ENCODE results near the gene TK2.
"Not testable (repeated sequence)": the region's sequence is repeated elsewhere in the genome, so short reads cannot be mapped to it uniquely, and the experiment has no call there.

GRCh38 chr16:66465946-66466345 is 84.0 kb downstream of the TK2 start:
- TF ChIP-seq CTCF, EZH2phosphoT487 (IDR thresholded peaks at IDR 0.05; ENCODE audit: low read length): not testable (repeated sequence)

Measured in MM.1S (cell line).